GM21529 (cell line): ENCODE data around the gene C16orf90.
"Not testable (repeated sequence)": the region's sequence is repeated elsewhere in the genome, so short reads cannot be mapped to it uniquely, and the experiment has no call there.

Experiments used
- ATAC-seq: cut with Tn5 transposase; IDR thresholded peaks from one replicate; pipeline ENCODE4 v1.9.1; 2021; ENCODE audit not compliant: unreplicated experiment

C16orf90 gene, protein sequence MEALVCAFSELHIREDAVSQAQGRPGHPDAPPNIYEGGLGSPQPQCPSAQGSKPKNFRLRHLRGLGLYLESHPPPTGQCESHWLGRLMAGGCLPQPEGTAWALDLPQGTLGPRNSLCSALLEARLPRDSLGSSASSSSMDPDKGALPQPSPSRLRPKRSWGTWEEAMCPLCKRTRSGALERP

GRCh38 chr16:3495176-3495575 lies at the start of gene C16orf90:
C16orf90 (minus strand) TSS chr16:3495489; CDS start chr16:3495421, 68 bp downstream.
- no peak for ATAC-seq

GRCh38 chr16:3542601-3543373 lies 47.5 kb upstream of the C16orf90 start:
- no peak for ATAC-seq

GRCh38 chr16:3541527-3542155 lies 46.4 kb upstream of the C16orf90 start:
- ATAC-seq, result no peak

- no peak for ATAC-seq
Observed at GRCh38 chr16:3538222-3538621, 42.9 kb upstream of the C16orf90 start.

- no peak for ATAC-seq
Observed at GRCh38 chr16:3536851-3537250, 41.6 kb upstream of the C16orf90 start.

DNA sequence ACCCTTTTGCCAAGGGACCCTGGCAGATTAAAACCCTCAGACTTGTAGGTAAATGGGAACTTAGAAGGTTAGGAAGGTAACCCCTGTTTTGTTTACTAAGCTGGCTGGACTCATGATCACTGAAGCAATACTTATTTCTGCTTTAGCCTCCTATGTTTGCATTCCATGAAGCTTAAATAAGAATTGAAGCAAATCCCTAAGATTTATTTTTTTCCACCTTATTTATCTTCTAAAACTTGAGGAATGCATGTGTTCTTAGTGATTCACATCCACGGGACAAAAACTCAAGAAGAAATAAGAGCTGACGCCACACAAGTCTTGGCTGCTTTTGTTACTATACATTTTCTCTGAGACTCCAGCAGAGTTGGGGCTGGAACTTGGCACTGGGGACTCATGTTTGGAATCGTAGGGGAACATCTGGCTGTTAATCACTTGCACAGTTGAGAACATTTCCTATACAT lies 41.0 kb upstream of the C16orf90 start:
- no peak for ATAC-seq

DNA sequence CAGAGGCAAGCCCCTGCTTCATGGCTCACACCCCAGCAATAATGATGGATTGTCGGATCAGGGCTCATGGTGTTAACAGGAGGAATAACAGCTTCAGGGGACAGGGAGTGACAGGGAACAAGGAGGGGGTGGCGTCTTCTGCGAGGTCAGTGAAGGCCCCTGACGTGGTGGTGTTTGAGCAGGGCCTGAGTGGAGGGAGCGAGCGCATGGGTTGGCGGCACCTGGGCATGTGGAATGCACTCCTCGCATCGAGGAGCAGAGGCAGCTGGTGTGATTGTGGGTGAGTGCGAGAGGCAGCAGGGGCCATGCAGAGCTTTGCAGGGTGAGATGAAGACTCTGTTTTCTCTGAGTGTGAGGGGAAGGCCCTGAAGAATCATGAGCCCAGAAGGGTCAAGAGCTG lies 38.8 kb upstream of the C16orf90 start:
- ATAC-seq, result no peak

DNA sequence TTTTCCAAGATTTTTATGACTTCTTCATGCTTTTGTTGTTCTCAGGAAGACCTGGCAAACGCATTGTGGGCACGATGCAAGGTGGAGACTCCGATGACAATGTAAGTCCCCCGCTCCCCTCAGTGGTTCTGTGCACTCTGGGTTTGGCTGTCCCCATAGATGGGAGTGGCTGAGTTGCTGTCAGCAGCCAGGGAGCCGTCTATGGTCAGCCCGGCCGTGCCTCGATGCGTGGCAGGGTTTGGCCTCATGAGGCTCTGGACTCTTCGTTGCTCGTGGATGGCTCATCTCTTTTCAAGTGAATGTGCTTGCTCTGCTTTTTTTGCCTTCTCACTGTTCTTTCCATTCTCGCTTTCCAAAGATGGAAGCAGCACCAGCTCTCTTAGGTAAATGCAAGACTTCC lies 37.5 kb upstream of the C16orf90 start:
- no peak for ATAC-seq

DNA sequence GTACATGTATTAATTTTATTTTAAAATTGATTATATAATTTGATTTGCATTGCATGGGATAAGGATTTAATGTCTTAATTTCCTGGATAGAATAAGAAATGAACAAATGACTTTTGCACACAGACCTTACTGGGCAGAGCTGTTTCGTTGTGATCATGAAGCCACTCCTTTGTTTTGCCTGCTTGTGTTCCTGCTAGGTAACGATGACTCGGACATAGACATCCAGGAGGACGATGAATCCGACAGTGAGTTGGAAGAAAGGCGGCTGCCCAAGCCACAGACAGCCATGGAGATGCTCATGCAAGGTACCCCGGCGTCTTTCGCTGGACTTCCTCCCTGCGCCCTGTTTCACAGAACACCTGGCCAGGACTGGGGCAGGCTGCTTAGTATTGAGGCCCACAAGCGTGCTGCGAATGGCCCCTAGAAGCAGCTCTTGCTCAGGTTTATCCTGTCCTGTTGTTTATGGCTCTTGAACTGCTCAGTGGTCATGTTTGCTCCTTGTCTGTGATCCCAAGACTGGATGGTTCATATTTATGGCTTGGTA lies 35.2 kb upstream of the C16orf90 start:
- no peak for ATAC-seq

DNA sequence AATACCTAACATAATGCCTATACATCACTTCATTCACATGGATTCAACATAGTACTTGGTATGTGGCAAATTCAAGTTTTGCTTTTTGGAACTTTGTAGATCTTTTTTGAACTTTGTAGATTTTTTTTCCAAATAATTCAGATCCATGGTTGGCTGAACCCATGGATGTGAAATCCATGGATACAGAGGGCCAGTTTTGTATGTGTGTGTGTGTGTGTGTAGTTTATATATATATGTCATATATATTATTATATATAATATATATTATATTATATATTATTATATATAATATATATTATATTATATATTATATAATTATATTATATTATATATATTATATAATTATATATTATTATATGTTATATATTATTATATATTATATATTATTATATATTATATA lies 33.9 kb upstream of the C16orf90 start:
- no peak for ATAC-seq

DNA sequence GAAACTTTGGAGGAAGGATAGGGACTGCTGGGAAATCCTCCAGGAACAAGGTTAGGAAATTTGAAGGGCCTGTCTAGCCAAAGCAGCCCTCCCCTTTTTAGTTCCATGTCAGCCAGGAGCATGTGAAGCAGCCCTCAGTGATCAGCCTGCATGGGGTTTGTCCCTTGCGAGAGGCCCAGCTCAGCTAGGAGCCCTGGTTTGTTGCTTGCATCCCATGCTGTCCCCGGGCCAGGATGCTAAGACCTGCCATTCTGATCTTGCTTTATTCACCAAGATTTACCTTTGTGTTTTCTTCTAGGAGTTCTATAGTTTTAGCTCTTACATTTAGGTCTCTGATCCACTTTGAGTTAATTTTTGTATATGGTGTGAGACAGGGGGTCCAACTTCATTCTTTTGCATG lies 33.1 kb upstream of the C16orf90 start:
- no peak for ATAC-seq

- ATAC-seq, result not testable (repeated sequence)
Observed at GRCh38 chr16:3527216-3527829, 32.0 kb upstream of the C16orf90 start.

DNA sequence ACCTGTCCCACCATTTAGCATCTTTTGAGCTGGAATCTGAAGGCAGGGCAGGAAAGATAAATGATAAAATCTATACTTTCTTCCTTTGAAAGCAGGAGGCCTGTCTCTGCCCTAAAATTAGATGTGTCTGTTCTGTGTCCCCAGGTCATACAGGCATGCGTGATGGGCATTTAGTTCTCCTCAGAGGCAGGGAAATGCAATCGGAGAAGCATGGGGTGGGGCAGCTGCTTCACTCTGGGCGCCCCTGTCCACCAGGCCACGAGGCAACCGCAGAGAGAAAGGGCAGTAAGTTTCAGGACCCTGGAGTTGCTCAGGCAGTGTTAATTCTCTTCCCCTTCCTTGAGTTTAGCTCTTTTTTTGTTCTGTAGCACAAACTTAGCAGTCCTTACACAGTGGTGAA lies 30.7 kb upstream of the C16orf90 start:
- no peak for ATAC-seq

GRCh38 chr16:3523281-3523680 lies 28.0 kb upstream of the C16orf90 start:
- ATAC-seq, result no peak

- ATAC-seq, result no peak
Observed at GRCh38 chr16:3520841-3521240, 25.6 kb upstream of the C16orf90 start.

GRCh38 chr16:3520413-3520812 lies 25.1 kb upstream of the C16orf90 start:
- ATAC-seq, result no peak

GRCh38 chr16:3519581-3519980 lies 24.3 kb upstream of the C16orf90 start:
- ATAC-seq, result no peak

- no peak for ATAC-seq
Observed at GRCh38 chr16:3518986-3519348, 23.7 kb upstream of the C16orf90 start.

- no peak for ATAC-seq
Observed at GRCh38 chr16:3518292-3518985, 23.1 kb upstream of the C16orf90 start.

DNA sequence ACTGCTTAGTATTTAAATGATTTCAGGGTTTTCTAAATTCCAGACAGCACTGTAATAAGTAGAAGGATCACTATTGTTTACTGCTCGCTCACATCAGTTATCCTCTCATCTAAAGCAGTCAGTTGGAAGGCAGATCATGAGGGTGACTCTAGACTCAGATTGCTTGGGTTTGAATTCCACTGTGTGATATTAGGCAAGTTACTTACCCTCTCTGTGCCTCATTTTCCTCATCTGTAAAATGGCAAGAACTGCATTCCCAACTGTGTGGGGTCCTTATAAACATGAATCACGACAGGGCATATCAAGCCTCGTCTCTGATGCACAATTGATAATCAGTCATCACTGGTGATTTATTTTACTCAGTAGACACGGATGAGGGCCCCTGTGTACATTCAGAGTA lies 20.6 kb upstream of the C16orf90 start:
- no peak for ATAC-seq

GRCh38 chr16:3514621-3515020 lies 19.3 kb upstream of the C16orf90 start:
- no peak for ATAC-seq
